Cardiac fibroblast (primary cell): ENCODE results near the gene CCDC33.

ENCODE experiments used
- DNase-seq, 2 donors: peaks; one replicate each; pipeline versions ENCODE4 v3.0.0 to v3.0.0-alpha.2; 2010; ENCODE audit warnings: low read depth in 2 of 2
- H3K4me3 ChIP-seq, 2 donors: replicated peaks in 1 of 2; 1 replicate in 1 of 2; 2 replicates in 1 of 2; pipeline ENCODE4 v1.5.1; 2011; ENCODE audit warnings: low read depth in 2 of 2, low read length in 2 of 2, mild to moderate bottlenecking in 2 of 2, moderate library complexity in 1 of 2
- TF ChIP-seq, protein P1 (sequence below): IDR thresholded peaks from one replicate; pipeline ENCODE4 v1.5.1; 2011; ENCODE audit warnings: low read depth, mild to moderate bottlenecking, low read length, inconsistent platforms

Gene CCDC33

GRCh38 chr15:74208901-74209559, 27.1 kb upstream of the CCDC33 start:
- TF ChIP-seq, protein P1, sequence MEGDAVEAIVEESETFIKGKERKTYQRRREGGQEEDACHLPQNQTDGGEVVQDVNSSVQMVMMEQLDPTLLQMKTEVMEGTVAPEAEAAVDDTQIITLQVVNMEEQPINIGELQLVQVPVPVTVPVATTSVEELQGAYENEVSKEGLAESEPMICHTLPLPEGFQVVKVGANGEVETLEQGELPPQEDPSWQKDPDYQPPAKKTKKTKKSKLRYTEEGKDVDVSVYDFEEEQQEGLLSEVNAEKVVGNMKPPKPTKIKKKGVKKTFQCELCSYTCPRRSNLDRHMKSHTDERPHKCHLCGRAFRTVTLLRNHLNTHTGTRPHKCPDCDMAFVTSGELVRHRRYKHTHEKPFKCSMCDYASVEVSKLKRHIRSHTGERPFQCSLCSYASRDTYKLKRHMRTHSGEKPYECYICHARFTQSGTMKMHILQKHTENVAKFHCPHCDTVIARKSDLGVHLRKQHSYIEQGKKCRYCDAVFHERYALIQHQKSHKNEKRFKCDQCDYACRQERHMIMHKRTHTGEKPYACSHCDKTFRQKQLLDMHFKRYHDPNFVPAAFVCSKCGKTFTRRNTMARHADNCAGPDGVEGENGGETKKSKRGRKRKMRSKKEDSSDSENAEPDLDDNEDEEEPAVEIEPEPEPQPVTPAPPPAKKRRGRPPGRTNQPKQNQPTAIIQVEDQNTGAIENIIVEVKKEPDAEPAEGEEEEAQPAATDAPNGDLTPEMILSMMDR, result no peak
- no peak overlapping the region for H3K4me3 ChIP-seq
- DNase-seq, result peak; percentile 47

DNA sequence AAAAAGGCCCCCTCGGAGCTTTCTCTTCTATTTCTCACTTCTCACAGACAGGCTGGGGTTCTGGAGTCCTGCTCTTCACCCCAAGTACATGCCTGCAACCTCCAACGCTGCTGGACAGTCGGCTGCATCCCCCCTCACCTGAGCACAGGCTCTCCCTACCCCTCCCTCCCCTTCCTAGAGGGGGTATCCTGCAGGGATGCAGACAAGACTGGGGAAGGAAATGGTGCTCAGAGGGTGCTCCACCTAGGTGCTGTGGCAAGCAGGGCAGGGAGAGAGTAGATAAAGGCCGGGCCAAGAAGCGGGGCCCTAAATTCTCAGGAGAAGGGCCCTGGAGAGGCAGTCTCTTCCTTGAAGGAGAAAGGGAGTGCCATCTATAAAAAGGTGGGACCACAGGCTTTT, 26.6 kb upstream of the CCDC33 start:
- DNase-seq, result no peak
- no peak overlapping the region for H3K4me3 ChIP-seq
- TF ChIP-seq, protein P1, result no peak

DNA sequence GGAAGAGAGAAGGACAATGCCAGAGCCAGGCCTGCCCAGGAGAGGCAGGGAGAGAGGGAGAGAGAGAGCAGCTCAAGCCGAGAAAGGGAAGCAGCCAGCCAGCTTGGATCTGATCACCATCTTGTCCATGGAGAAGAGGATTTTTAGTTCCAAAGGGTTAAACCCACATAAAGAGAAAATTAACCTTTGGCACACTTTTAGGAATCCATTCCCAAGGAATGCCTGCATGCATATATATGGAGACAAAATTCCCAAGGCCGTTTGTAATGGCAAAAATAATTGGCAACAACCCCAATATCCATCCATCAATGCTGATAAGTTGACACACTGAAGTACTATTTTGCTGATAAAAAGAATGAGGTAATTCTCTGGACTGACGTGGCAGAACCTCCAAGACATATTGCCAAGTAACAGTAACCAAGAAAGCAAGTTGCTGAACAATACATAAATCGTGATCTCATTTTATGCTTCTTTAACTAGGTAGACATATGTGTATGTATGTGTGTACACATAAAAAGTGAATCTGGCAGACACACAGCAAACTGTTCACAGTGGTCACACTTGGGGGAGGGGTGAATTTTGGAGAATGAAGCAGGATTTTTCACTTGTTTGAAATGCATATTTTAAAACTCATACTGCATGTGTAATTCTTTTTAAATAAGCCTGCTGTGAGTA, 26.0 kb upstream of the CCDC33 start:
- H3K4me3 ChIP-seq, result no peak overlapping the region
- TF ChIP-seq, protein P1, result no peak
- DNase-seq, result peak; percentile 83 to 96

- TF ChIP-seq, protein P1, result no peak
- no peak overlapping the region for H3K4me3 ChIP-seq
- DNase-seq, result no peak
Observed at GRCh38 chr15:74210729-74211128, 25.4 kb upstream of the CCDC33 start.

- H3K4me3 ChIP-seq, result no peak overlapping the region
- DNase-seq, result no peak
- TF ChIP-seq, protein P1, result no peak
Observed at GRCh38 chr15:74211656-74212055, 24.5 kb upstream of the CCDC33 start.

DNA sequence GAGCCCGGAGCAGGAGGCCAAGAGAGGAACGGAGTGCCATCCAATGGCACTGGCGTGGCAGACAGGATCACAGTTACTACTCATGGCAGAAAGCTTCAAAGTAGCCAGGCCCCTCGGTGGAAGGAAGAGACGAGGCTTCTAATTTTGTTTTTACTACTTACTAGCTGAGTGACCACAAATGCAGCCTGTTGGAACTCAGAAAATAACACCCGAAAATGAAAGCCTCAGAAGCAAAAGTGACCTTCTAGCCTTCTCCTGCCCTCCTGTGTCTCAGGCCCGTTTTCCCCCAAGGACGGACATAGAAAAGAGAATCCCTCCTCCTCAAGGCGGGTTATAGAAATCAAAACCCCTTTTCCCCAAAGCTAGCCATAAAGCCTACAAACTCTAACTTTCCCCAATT, 23.6 kb upstream of the CCDC33 start:
- TF ChIP-seq, protein P1, result no peak
- H3K4me3 ChIP-seq, result no peak overlapping the region
- DNase-seq, result no peak
